IMR-90 (cell line): ENCODE results near the gene MCF2L. TPM values are rescaled to one million over a fixed set of nuclear protein-coding genes. Genes with fewer than 3 reads are reported as not detected.

ENCODE experiments used
- ATAC-seq: fragments of 200-7000 bp; cut with Tn5 transposase; 2 replicates; pipeline ENCODE4 v1.9.1; 2020; ENCODE audit warnings: low read depth, mild to moderate bottlenecking, moderate library complexity
- BruUV-seq: library from RNA; stranded (reverse); fragments of 400-500 nt; replicated peaks from 2 replicates; lab custom pipeline; 2021; lab: Mats Ljungman, UMichigan
- CTCF ChIA-PET: fragments of 300-600 bp; formaldehyde crosslinking; extraction: SDS; loops from one replicate; lab custom pipeline; 2021; ENCODE audit warnings: antibody characterized with exemption; lab: Yijun Ruan, JAX
- POLR2A ChIA-PET: fragments of 300-600 bp; sonication (Branson Sonifier 250); formaldehyde crosslinking; loops from one replicate; lab custom pipeline; 2022; ENCODE audit warnings: antibody characterized with exemption; ENCODE audit not compliant: unreplicated experiment; lab: Charles Lee
- DNase-seq: peaks from one replicate; pipeline ENCODE4 v3.0.0; 2013
- H2AFZ ChIP-seq: replicated peaks from 2 replicates; pipeline ENCODE3; 2013; ENCODE audit warnings: low read length, mild to moderate bottlenecking; ENCODE audit not compliant: poor library complexity
- H2AK5ac ChIP-seq: 2 replicates; pipeline ENCODE4 v1.6.1; 2013; ENCODE audit warnings: low read depth, low read length, inconsistent platforms
- H2AK9ac ChIP-seq: replicated peaks from 2 replicates; pipeline ENCODE3; 2013; ENCODE audit warnings: mild to moderate bottlenecking, low read depth, low read length, moderate library complexity; ENCODE audit not compliant: poor library complexity
- H2BK120ac ChIP-seq: 2 replicates; pipeline ENCODE4 v1.6.1; 2013; ENCODE audit warnings: low read depth, low read length, inconsistent platforms
- H2BK15ac ChIP-seq: 3 replicates; pipeline ENCODE4 v1.6.1; 2013; ENCODE audit warnings: low read depth, low read length, inconsistent platforms
- H2BK20ac ChIP-seq: 2 replicates; pipeline ENCODE4 v1.6.1; 2013; ENCODE audit warnings: low read depth, mild to moderate bottlenecking, inconsistent platforms, low read length, moderate library complexity
- H2BK5ac ChIP-seq: 2 replicates; pipeline ENCODE4 v1.6.1; 2013; ENCODE audit warnings: mild to moderate bottlenecking, low read depth, low read length, inconsistent platforms; ENCODE audit not compliant: poor library complexity, severe bottlenecking
- H3K14ac ChIP-seq: replicated peaks from 2 replicates; pipeline ENCODE4 v1.6.1; 2013; ENCODE audit warnings: low read depth, low read length, inconsistent platforms
- H3K18ac ChIP-seq: 2 replicates; pipeline ENCODE4 v1.6.1; 2013; ENCODE audit warnings: low read depth, low read length, control low read depth
- H3K23ac ChIP-seq: 2 replicates; pipeline ENCODE4 v1.6.1; 2013; ENCODE audit warnings: low read depth, low read length, inconsistent platforms
- H3K27ac ChIP-seq: 2 replicates; pipeline ENCODE4 v1.5.1; 2013; ENCODE audit warnings: mild to moderate bottlenecking, control low read depth, low read length; ENCODE audit not compliant: insufficient read depth
- H3K27me3 ChIP-seq: 2 replicates; pipeline ENCODE4 v1.6.1; 2013; ENCODE audit warnings: low read length; ENCODE audit not compliant: control insufficient read depth, insufficient read depth
- H3K36me3 ChIP-seq: 2 replicates; pipeline ENCODE4 v1.6.1; 2013; ENCODE audit warnings: low read length, mixed read lengths; ENCODE audit not compliant: control insufficient read depth, insufficient read depth
- H3K4ac ChIP-seq: 2 replicates; pipeline ENCODE4 v1.6.1; 2013; ENCODE audit warnings: low read depth, low read length, inconsistent platforms
- H3K4me1 ChIP-seq: 2 replicates; pipeline ENCODE4 v1.6.1; 2013; ENCODE audit warnings: low read length, mixed read lengths; ENCODE audit not compliant: control insufficient read depth, insufficient read depth
- H3K4me2 ChIP-seq: 2 replicates; pipeline ENCODE4 v1.6.1; 2013; ENCODE audit warnings: low read depth, mild to moderate bottlenecking, control low read depth, low read length, moderate library complexity
- H3K4me3 ChIP-seq: 2 replicates; pipeline ENCODE4 v1.5.1; 2013; ENCODE audit warnings: low read depth, mild to moderate bottlenecking, control low read depth, low read length, moderate library complexity; ENCODE audit not compliant: insufficient read depth
- H3K56ac ChIP-seq: 2 replicates; pipeline ENCODE4 v1.6.1; 2013; ENCODE audit warnings: low read length, inconsistent platforms; ENCODE audit not compliant: insufficient read depth; ENCODE audit errors: extremely low read depth
- H3K79me1 ChIP-seq, 2 experiments: 2 replicates each; pipeline ENCODE4 v1.6.1; 2013; ENCODE audit warnings: low read length in 2 of 2, inconsistent platforms in 1 of 2, low read depth in 1 of 2
- H3K9ac ChIP-seq: 2 replicates; pipeline ENCODE4 v1.6.1; 2013; ENCODE audit warnings: low read depth, low read length, control low read depth
- H3K9me1 ChIP-seq: 2 replicates; pipeline ENCODE4 v1.6.1; 2013; ENCODE audit warnings: low read length, inconsistent platforms; ENCODE audit not compliant: insufficient read depth
- H3K9me3 ChIP-seq: 2 replicates; pipeline ENCODE4 v1.6.1; 2013; ENCODE audit warnings: low read length; ENCODE audit not compliant: control insufficient read depth, insufficient read depth
- H4K20me1 ChIP-seq: 2 replicates; pipeline ENCODE4 v1.6.1; 2013; ENCODE audit warnings: low read length, inconsistent platforms; ENCODE audit not compliant: insufficient read depth
- H4K5ac ChIP-seq: 2 replicates; pipeline ENCODE4 v1.6.1; 2013; ENCODE audit warnings: mild to moderate bottlenecking, low read depth, low read length, control low read depth
- H4K8ac ChIP-seq, 2 experiments: 2 replicates each; pipeline ENCODE4 v1.6.1; 2013; ENCODE audit warnings: low read depth in 2 of 2, low read length in 2 of 2, control low read depth in 1 of 2, inconsistent platforms in 1 of 2
- H4K91ac ChIP-seq: 2 replicates; pipeline ENCODE4 v1.6.1; 2013; ENCODE audit warnings: low read depth, low read length, inconsistent platforms; ENCODE audit not compliant: insufficient read depth
- CEBPB ChIP-seq: IDR thresholded peaks from 2 replicates; pipeline ENCODE4 v1.6.1; 2012; ENCODE audit warnings: low read depth, low read length, improper control_type of control experiment
- CHD1 ChIP-seq: IDR thresholded peaks from 2 replicates; pipeline ENCODE4 v1.6.1; 2012; ENCODE audit warnings: low read depth, low read length, improper control_type of control experiment
- FOS ChIP-seq: fragments of 150-350 bp; IDR thresholded peaks from 2 replicates; pipeline ENCODE4 v1.6.1; 2016; ENCODE audit warnings: low read depth, low read length
- MAZ ChIP-seq: IDR thresholded peaks from 2 replicates; pipeline ENCODE4 v1.6.1; 2012; ENCODE audit warnings: low read depth, mild to moderate bottlenecking, low read length, improper control_type of control experiment, moderate library complexity, borderline replicate concordance
- MXI1 ChIP-seq: IDR thresholded peaks from 2 replicates; pipeline ENCODE4 v1.6.1; 2012; ENCODE audit warnings: low read depth, mild to moderate bottlenecking, low read length, moderate library complexity, borderline replicate concordance
- SMC3 ChIP-seq: fragments of 150-350 bp; IDR thresholded peaks from 2 replicates; pipeline ENCODE4 v1.6.1; 2016; ENCODE audit warnings: low read depth, mild to moderate bottlenecking, antibody characterized with exemption, low read length, moderate library complexity
- WGBS, 2 experiments: methylation state at CpG; one replicate each; pipeline versions ENCODE4 v1.1.5 to v1.1.7; 2013; ENCODE audit warnings: missing lambda C conversion rate in 2 of 2; ENCODE audit not compliant: insufficient read length in 1 of 2; ENCODE audit errors: extremely low coverage in 2 of 2; 5-methylcytosine and 5-hydroxymethylcytosine counted together
- dilution Hi-C: fragments of 300-500 bp; cut with HindIII; formaldehyde crosslinking; loops from one replicate; pipeline ENCODE4 v1.14.3; 2018; ENCODE audit warnings: low sequenced_read_pairs; ENCODE audit not compliant: unreplicated experiment
- in situ Hi-C: fragments of 300-500 bp; cut with MboI; formaldehyde crosslinking; loops from 3 replicates; pipeline ENCODE4 v1.14.3; 2019; ENCODE audit warnings: low sequenced_read_pairs, inconsistent platforms, mixed read lengths
- intact Hi-C: fragments of 100-400 bp; cut with micrococcal nuclease; formaldehyde crosslinking; loops from 2 replicates; pipeline ENCODE4 v1.10.0; 2022
- polyA plus RNA-seq, 3 experiments: library from polyadenylated mRNA; depleted of rRNA; stranded (reverse); fragments of >200 nt; gene quantifications; 2 replicates each; pipeline ENCODE4 v1.2.3, GENCODE V29; 2012; ENCODE audit warnings: low replicate concordance in 1 of 3
- total RNA-seq: library from RNA; depleted of rRNA; stranded (reverse); fragments of >200 nt; gene quantifications from 2 replicates; pipeline ENCODE4 v1.2.3, GENCODE V29; 2012
- TF ChIP-seq, protein P1 (sequence below): conservative IDR thresholded peaks from 2 replicates; pipeline ENCODE4 v1.5.1; 2012; ENCODE audit warnings: mild to moderate bottlenecking, low read depth, low read length, improper control_type of control experiment

Gene MCF2L
- total and polyA plus RNA-seq, 2 of the 4 experiments (the other 2 are of a cell fraction) = 0.18 TPM; not detected in 1

GRCh38 chr13:113086991-113087922 lies 118.2 kb downstream of the MCF2L start:
- Histone ChIP-seq H4K20me1 (no peaks in the 10 kb centered on the region), H3K9ac (no peak overlapping the region), H2AK9ac (no peak overlapping the region), H2BK120ac (no peak overlapping the region), H3K56ac (no peak overlapping the region), H3K27me3 (peaks cover 54% of the 10 kb centered on the region), H3K18ac (no peak overlapping the region), H3K14ac (no peak overlapping the region), H4K5ac (no peak overlapping the region), H4K91ac (no peak overlapping the region), H3K4me1 (no peaks in the 10 kb centered on the region), H3K79me1 (no peaks in the 10 kb centered on the region), H3K4me3 (no peak overlapping the region), H3K4ac (no peak overlapping the region), H3K23ac (no peak overlapping the region), H3K36me3 (no peaks in the 10 kb centered on the region), H2BK15ac (no peak overlapping the region), H2AFZ (no peak overlapping the region), H2BK20ac (no peak overlapping the region), H2AK5ac (no peak overlapping the region), H4K8ac (no peak overlapping the region), H3K4me2 (no peak overlapping the region), H3K9me3 (no peaks in the 10 kb centered on the region; the same call in 1 of the 2 replicates), H3K27ac (no peak overlapping the region), H3K9me1 (no peaks in the 10 kb centered on the region), H2BK5ac (no peak overlapping the region)
- ChIA-PET POLR2A (no interaction called here), CTCF (no interaction called here)
- WGBS, 2 experiments = 71% methylated on average over 16 of the region's 39 CpGs; no CpG with 5 or more reads in 1 of the 2 experiments
- BruUV-seq = no TSS peak
- TF ChIP-seq MXI1 = no peak
- no peak for TF ChIP-seq FOS
- no peak for TF ChIP-seq CEBPB
- TF ChIP-seq SMC3 = no peak
- TF ChIP-seq, protein P1, sequence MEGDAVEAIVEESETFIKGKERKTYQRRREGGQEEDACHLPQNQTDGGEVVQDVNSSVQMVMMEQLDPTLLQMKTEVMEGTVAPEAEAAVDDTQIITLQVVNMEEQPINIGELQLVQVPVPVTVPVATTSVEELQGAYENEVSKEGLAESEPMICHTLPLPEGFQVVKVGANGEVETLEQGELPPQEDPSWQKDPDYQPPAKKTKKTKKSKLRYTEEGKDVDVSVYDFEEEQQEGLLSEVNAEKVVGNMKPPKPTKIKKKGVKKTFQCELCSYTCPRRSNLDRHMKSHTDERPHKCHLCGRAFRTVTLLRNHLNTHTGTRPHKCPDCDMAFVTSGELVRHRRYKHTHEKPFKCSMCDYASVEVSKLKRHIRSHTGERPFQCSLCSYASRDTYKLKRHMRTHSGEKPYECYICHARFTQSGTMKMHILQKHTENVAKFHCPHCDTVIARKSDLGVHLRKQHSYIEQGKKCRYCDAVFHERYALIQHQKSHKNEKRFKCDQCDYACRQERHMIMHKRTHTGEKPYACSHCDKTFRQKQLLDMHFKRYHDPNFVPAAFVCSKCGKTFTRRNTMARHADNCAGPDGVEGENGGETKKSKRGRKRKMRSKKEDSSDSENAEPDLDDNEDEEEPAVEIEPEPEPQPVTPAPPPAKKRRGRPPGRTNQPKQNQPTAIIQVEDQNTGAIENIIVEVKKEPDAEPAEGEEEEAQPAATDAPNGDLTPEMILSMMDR = no peak
- no peak for TF ChIP-seq MAZ
- TF ChIP-seq CHD1 = no peak
- DNase-seq = no peak
- in situ Hi-C loops = no loop called here
- no peak for ATAC-seq
- intact Hi-C loops = no loop called here
- dilution Hi-C loops = no loop called here
